ENCODE measurements around the gene PUS1.

GRCh38 chr12:131944601-131945251 is 15.7 kb downstream of the PUS1 start:
- TF ChIP-seq NFXL1 (IDR thresholded peaks at IDR 0.05; ENCODE audit: borderline replicate concordance), result no peak
- TF ChIP-seq ZNF274 (IDR thresholded peaks at IDR 0.05; ENCODE audit: insufficient read depth, insufficient read length), result no peak

Data from GM12878 (cell line).